Ammon's horn (tissue), 1 donor: Measurements from ENCODE around the gene POTEM.
"Not testable (repeated sequence)": the region's sequence is repeated elsewhere in the genome, so short reads cannot be mapped to it uniquely, and the experiment has no call there.

Source experiments
- DNase-seq: peaks from one replicate; pipeline ENCODE4 v3.0.0-alpha.2; 2016; ENCODE audit warnings: low spot score

POTEM gene

GRCh38 chr14:19038060-19038664 lies 70.9 kb downstream of the POTEM start:
- DNase-seq: not testable (repeated sequence)

- not testable (repeated sequence) for DNase-seq
Measured at GRCh38 chr14:19038785-19039184, 71.6 kb downstream of the POTEM start.

GRCh38 chr14:19043384-19043783 lies 76.2 kb downstream of the POTEM start:
- DNase-seq: not testable (repeated sequence)
